Posterior cingulate gyrus (tissue), 11 donors: ENCODE data around the gene ABHD4.
A peak's percentile ranks its signal among the peaks of the same experiment; 100 is the strongest.
"Not testable (repeated sequence)": the region's sequence is repeated elsewhere in the genome, so short reads cannot be mapped to it uniquely, and the experiment has no call there.

Source experiments
- DNase-seq, 10 donors: peaks; one replicate each; pipeline versions ENCODE4 v3.0.0 to v3.0.0-alpha.2; 2020 to 2021; ENCODE audit warnings: mixed read lengths in 3 of 10
- intact Hi-C: fragments of 100-400 bp; cut with DNase I; formaldehyde crosslinking; loops from one replicate; pipeline ENCODE4 v1.15.1; 2023

The ABHD4 gene, protein sequence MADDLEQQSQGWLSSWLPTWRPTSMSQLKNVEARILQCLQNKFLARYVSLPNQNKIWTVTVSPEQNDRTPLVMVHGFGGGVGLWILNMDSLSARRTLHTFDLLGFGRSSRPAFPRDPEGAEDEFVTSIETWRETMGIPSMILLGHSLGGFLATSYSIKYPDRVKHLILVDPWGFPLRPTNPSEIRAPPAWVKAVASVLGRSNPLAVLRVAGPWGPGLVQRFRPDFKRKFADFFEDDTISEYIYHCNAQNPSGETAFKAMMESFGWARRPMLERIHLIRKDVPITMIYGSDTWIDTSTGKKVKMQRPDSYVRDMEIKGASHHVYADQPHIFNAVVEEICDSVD

DNA sequence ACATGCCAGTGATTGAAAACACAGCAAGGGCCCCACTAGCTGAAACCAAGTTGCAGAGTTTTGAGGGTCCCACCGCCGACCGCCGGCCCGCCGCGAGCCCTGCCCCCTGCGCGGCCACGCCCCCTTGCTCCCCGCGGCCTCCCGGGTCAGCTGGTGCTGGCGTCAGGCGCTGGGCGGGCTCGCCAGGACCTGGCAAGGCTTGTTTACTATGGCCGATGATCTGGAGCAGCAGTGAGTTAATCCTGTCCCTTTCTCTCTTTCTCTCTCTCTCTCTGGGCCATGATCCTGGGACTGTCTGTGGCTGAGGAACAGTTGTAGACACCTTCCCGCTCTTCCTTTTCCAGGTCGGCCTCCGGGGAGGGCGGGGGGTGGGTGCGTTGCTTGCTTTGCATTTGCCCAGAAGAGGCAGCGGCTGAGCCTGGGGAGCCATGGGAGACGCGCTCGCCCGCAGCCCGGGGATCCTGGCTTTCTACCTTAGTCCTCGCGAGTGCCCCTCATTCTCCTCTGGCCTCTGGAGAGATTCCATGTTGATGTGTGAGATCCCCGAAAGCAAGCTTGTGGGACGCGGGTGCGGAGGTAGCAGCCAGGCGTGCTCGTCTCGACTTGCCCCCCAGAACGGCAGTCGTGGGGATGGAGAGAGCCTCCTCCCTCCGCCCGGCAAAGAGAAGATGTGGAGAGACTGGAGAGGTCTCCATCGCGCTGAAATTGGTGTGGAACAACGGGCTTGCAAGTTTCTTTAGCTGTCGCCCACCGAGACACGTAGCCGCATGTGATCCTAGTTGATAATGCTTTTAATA lies at the start of gene ABHD4:
ABHD4 (plus strand) TSS at position 202 of the 797 bp plus-strand sequence; CDS start at position 209, 7 bp downstream.
- peak; percentile 63 to 97 (median 82) for DNase-seq
- intact Hi-C loops, result no loop called here

DNA sequence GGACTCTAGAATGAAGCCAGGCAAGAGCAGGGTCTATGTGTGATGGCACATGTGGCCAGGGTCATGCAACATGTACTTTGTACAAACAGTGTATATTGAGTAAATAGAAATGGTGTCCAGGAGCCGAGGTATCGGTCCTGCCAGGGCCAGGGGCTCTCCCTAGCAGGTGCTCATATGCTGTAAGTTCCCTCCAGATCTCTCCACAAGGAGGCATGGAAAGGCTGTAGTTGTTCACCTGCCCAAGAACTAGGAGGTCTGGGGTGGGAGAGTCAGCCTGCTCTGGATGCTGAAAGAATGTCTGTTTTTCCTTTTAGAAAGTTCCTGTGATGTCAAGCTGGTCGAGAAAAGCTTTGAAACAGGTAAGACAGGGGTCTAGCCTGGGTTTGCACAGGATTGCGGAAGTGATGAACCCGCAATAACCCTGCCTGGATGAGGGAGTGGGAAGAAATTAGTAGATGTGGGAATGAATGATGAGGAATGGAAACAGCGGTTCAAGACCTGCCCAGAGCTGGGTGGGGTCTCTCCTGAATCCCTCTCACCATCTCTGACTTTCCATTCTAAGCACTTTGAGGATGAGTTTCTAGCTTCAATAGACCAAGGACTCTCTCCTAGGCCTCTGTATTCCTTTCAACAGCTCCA lies 48.7 kb upstream of the ABHD4 start:
- intact Hi-C loops, result no loop called here
- DNase-seq, result no peak

DNA sequence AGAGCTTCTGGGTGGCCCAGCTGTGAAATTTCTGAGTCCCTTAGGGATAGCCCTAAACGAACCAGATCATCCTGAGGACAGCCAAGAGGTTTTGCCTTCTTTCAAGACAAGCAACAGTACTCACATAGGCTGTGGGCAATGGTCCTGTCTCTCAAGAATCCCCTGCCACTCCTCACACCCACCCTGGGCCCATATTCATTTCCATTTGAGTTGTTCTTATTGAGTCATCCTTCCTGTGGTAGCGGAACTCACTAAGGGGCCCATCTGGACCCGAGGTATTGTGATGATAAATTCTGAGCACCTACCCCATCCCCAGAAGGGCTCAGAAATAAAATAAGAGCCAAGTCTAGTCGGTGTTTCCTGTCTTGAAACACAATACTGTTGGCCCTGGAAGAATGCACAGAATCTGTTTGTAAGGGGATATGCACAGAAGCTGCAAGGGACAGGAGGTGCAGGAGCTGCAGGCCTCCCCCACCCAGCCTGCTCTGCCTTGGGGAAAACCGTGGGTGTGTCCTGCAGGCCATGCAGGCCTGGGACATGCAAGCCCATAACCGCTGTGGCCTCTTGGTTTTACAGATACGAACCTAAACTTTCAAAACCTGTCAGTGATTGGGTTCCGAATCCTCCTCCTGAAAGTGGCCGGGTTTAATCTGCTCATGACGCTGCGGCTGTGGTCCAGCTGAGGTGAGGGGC lies 48.0 kb upstream of the ABHD4 start:
- intact Hi-C loops, result loop anchor here (10.0 kb wide), 1 partner anchor 165 kb away; no protein-coding TSS in a partner anchor

DNA sequence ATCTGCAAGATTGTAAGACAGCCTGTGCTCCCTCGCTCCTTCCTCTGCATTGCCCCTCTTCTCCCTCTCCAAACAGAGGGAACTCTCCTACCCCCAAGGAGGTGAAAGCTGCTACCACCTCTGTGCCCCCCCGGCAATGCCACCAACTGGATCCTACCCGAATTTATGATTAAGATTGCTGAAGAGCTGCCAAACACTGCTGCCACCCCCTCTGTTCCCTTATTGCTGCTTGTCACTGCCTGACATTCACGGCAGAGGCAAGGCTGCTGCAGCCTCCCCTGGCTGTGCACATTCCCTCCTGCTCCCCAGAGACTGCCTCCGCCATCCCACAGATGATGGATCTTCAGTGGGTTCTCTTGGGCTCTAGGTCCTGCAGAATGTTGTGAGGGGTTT lies 46.5 kb upstream of the ABHD4 start:
- peak in 5 of 10 donors; percentile 20 to 92 (median 81) for DNase-seq
- intact Hi-C loops, result loop anchor here (10.0 kb wide), 1 partner anchor 167 kb away; no protein-coding TSS in a partner anchor

More for the DNA sequence above, 48.0 kb upstream of the ABHD4 start:
- DNase-seq, result no peak

DNA sequence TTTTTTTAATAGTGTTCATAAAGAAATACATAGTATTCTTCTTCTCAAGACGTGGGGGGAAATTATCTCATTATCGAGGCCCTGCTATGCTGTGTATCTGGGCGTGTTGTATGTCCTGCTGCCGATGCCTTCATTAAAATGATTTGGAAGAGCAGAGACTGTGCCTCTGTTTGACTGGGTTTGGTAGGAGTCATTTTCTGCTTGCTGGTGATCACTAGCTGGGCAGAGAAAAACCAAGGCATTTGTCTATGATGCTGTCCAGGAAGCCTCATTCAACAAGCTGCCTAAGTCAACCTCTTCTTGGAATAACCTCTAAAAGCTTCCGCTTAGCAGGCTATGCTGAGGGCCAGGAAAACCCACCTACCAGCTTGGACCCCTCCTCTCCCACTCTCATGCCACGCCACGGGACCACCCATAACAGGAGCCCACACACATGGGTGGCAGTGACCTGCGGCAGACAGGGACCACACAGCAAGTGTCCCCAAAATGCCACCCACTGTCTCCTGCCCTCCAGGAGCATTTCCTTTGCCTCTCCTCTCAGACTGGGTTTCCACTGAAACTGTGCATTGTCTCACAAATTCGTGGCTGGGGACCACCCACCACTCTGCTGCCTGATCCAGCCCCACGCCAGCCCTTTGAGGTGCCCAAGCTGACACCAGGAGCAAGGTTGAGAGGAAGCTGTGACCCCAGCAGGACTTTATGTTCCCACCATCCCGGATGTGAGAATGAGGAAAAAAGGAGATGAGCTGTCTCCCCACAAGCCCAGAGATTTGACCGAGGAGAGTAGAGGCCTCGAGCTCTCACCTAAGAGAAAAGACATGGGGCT lies 45.9 kb upstream of the ABHD4 start:
- intact Hi-C loops, result loop anchor here (10.0 kb wide), 1 partner anchor 167 kb away; no protein-coding TSS in a partner anchor

DNA sequence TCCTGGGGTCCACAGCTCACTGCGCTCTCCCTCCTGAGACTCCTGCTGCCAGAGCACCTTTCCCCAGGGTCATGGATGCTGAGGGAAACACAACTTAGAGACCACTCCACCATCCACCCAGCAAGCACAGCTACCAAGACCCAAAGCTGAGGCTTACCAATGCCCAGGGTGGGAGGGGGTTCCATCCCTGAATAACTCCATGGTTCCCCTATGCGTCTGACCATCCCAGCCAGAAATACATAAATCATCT lies 45.3 kb upstream of the ABHD4 start:
- no peak for DNase-seq
- intact Hi-C loops, result loop anchor here (10.0 kb wide), 1 partner anchor 168 kb away; no protein-coding TSS in a partner anchor

More for the DNA sequence above, 45.9 kb upstream of the ABHD4 start:
- DNase-seq, result no peak

DNA sequence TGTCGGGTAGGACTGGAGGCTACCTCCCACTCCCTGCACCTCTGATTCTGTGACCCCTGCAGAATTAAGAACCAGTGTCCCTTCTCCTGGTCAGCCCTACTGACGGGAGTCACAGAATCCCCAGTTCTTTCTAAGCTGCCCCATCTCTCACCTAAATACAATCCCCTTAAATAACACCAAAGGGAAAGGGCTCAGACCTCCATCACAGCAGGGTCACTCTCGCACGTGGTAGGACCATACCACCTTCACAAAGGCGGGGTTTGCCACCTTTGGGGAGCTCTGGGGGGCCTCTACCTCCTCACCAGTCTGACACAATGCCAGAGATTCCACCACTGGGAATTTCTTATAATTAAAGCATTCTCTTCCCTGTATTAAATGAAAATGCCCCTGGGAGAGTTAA lies 44.7 kb upstream of the ABHD4 start:
- intact Hi-C loops, result loop anchor here (10.0 kb wide), 1 partner anchor 169 kb away; no protein-coding TSS in a partner anchor
- DNase-seq, result no peak

DNA sequence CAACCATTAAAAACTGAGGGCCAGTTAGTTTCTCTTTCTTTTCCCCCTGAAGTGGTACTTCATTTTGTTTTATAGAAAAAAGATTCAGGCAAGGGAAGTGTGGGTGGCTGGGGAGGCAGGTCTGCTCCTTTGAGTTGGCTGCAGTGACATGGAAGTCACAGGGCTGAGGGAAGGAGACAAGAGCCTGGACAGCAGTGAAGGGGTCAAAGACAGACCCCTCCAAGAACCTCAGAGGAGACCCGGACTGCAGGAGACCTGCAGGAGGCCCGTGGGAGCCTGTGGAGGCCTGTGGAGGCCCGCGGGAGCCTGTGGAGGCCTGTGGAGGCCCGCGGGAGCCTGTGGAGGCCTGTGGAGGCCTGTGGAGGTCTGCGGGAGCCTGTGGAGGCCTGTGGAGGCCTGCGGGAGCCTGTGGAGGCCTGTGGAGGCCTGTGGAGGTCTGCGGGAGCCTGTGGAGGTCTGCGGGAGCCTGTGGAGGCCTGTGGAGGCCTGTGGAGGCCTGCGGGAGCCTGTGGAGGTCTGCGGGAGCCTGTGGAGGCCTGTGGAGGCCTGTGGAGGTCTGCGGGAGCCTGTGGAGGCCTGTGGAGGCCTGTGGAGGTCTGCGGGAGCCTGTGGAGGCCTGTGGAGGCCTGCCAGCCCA lies 44.1 kb upstream of the ABHD4 start:
- not testable (repeated sequence) for DNase-seq
- intact Hi-C loops, result loop anchor here (10.0 kb wide), 1 partner anchor 169 kb away; no protein-coding TSS in a partner anchor

DNA sequence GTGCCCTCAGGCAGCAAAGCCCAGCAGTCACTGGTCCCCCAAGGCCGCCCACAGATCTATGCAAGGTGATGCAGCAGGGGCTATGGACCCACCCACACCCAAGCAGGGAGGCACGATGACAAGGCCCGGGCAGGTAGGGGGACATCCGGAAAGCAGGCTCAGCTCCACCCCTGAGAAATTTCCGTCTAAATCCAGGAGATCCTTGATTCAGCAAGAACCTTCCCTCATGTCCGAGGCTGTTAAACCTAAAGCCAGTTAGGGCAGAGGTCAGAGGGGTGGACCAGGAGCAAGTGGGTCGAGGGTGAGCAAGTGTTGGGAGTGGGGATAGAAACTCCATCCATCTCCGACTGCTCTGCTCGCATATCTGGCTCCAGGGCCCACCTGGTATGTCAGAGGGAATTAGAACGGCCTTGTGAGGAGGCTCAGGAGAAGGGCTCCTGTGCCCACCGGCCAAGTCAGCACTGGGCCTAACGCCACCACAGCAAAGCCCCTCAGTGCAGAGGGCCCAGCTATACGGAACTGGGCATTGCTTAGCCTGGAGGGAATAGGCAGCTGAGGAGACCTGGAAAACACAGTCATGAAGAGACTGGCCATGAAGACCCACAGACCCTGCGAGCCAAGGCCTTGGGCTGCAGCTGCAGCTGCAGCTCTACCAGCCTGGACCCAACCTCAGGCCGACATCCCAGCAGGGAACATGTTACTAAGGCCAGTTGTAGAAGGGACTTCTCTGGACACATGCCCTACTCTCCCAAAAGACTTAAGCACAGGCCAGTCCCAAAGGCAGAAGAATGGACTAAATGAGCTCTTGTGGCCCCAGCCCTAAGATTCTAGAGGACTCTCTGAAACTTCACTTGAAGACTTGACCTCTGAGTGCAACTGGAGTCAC lies 43.4 kb upstream of the ABHD4 start:
- DNase-seq, result no peak
- intact Hi-C loops, result loop anchor here (5.0 to 10.0 kb wide), 2 partner anchors 170 to 298 kb away; no protein-coding TSS in a partner anchor

DNA sequence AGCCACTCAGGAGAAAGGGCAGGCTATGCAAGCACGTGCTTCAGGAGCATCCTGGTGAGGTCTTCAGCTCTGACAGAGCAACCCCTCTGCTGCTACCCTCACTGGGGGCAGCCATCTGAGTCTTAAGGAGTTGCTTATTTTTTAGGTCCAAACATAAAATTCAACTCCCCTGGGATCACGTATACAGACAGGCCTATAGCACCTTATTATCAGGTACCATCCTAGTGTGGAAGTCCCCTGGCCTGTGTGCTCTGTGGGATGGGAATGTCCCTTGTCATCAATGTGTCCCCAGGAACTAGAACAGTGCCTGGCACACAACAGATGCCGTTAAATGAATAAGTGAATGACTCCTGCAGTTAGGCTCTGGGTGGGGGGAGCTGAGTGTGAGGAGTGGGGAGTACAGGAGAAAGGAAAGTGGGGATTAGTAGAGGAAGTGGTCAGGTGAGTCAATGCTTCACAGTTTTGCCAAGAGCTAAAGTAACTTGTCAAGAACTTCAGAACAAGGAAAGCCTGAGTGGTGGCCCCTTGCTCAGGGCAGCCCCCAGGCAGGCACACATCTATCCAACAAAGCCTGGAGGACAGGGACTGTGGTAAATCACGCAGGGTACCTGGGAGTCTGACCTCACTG lies 42.6 kb upstream of the ABHD4 start:
- intact Hi-C loops, result loop anchor here (5.0 to 10.0 kb wide), 2 partner anchors 171 to 297 kb away; no protein-coding TSS in a partner anchor
- DNase-seq, result no peak

DNA sequence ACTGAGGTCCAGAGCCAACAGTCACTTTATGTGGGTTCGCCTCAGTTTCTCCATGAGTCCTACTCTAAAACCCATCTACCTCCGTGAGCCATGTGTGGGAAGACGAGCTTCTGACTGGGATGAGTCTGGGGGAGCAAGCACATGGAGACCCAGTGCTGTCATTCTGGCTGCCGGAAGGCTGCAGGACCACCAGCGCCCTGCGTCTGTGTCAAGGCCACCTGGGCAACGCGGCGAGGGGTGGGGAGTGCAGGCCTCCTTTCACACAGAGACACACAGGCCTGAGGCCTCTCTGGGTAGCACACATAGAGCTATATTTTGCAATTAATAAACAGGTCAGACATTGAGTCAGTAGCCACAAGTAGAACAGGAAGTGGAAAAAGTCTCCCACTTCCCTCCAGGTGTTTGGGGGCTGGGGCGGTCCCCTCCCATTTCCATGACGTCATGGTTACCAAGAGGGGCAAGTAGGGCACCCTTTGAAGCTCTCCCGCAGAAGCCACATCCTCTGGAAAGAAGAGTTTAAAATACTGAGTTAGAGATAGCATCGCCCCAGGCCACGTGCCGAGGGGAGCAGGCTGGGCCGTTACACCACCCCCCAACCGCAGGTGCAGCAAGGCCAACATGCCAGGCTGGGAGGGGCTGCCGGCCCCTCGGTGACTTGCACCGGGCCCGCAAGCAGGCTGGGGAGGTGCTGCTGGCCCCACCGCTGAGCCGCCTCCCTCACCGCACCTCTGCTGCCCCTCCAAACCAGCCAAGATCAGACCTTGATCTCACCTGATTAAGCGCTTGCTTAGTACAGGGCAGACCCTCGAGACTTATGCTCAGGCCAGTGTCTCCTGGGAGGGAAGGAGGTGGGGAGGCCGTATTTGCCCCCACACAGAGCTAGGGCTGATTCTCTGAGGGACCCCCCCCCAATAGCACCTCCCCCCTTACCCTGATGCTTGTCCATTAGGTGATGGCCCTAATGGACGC lies 41.8 kb upstream of the ABHD4 start:
- DNase-seq, result no peak
- intact Hi-C loops, result loop anchor here (5.0 to 10.0 kb wide), 2 partner anchors 172 to 296 kb away; no protein-coding TSS in a partner anchor

DNA sequence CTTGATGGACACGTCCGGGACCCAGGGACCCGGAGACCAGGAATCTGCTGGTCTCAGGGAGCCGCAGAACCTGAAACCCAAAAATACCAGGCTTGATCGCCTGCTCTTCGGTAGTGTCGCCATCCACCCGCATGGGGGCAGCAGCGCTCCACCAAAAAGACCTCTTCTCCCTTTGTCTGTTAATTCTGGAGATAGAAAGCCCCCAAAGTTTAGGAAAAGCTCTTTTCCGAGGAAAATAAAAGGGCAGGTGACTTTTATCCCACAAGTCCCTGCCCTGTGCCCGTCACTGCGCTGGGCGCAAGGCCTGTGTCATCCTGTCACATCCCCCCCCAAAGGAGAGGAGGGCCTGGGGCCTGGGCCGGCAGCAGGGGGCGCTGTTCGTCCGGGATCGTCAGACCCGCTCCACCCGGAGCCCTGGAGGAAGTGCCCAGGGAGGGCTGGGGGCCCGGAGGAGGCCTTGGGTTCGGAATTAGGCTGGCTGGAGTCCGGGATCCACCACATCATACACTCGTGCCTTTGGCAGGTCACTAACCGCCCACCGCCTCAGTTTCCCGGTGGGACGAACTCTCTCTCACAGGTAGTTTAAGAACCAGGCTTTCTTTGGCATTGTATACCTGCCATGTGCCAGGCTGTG lies 41.0 kb upstream of the ABHD4 start:
- DNase-seq, result peak; percentile 63 to 98 (median 81)
- intact Hi-C loops, result loop anchor here (1.0 to 10.0 kb wide), 3 partner anchors 96 to 295 kb away; no protein-coding TSS in a partner anchor

DNA sequence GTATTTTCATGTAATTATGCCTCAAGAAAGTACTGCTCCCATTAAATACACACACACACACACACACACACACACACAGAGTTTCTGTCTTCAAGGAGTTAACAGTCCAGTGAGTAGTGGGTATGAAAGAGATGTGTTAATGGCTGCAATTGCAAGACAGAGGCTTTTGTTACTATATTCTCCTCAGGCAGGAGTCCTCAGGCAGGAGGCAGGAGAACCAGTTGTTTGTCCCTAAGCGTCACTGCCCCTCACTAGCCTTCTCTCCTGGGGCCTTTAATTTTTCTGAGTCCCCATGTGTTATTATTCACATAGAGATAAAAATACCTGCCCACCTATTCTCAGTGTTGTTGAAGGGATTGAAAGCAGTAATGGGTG lies 40.3 kb upstream of the ABHD4 start:
- intact Hi-C loops, result loop anchor here (1.0 to 10.0 kb wide), 3 partner anchors 95 to 294 kb away; no protein-coding TSS in a partner anchor
- no peak for DNase-seq

DNA sequence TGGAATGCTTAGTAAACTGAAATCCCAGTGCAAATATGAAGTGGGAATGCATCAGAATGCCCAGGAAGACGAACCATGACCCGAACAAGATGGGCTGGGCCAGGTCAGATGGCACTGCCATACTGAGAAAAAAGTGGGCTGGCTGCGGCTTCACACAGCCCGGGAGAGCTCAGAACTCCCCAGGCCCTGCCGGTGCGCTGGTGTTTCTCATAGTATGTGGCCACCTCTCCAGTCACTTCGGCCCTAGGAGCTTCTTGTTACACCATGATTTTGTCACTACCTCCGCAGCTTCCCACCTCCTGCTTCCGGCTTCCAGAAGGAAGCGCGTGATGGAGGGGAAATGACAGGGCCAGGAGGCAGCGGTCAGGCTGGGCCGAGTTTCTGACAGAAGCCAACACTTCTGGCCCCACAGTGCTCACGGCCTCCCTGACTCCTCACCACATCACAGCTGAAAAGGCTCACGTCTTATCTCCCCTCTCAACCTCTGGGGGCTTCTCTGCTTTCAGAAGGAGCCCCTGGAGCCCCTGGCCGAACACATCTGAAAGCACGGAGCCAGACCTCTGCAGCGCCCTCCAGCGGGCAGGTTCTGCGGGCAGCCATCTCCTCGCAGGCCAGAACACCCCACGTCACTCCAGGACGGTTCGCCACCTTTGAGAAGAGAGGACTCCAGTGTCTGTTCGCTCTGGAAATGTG lies 39.7 kb upstream of the ABHD4 start:
- DNase-seq, result no peak
- intact Hi-C loops, result loop anchor here (5.0 to 10.0 kb wide), 2 partner anchors 174 to 294 kb away; no protein-coding TSS in a partner anchor

DNA sequence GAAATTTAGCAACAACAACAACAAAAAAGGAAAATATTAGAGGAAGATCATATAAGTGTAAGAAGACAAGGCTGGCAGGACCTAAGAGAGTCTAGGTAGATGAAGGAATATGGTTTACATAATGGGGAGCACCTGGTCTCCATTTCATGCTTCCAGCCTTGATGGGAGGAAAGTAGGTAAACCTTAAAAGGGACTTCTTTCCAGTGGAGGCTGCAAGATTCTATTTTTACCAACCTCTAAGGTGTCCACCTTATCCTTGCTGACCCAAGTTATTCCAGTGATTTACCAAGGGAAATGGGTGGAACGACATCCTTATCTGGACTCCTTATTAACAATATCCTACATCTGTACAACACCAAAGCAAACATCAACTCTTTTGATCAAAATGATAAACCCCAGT lies 39.1 kb upstream of the ABHD4 start:
- intact Hi-C loops, result loop anchor here (5.0 to 10.0 kb wide), 2 partner anchors 174 to 293 kb away; no protein-coding TSS in a partner anchor
- no peak for DNase-seq
